ENCODE measurements around the gene STRN.
"Not testable (repeated sequence)": the region's sequence is repeated elsewhere in the genome, so short reads cannot be mapped to it uniquely, and the experiment has no call there.

STRN gene

DNA sequence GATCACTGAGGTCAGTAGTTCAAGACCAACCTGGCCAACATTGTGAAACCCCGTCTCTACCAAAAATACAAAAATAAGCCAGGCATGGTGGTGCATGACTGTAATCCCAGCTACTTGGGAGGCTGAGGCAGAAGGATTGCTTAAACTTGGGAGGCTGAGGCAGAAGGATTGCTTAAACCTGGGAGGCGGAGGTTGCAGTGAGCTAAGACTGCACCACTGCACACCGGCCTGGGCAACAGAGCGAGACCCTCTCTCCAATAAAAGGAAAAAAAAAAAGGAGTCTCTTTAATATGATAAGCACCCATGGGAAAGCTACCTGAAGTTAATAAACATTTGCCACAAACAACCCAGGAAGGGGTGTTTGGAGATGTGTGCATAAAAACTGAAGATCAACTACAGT is 2.6 kb downstream of the STRN start:
- no peak for DNase-seq

DNA sequence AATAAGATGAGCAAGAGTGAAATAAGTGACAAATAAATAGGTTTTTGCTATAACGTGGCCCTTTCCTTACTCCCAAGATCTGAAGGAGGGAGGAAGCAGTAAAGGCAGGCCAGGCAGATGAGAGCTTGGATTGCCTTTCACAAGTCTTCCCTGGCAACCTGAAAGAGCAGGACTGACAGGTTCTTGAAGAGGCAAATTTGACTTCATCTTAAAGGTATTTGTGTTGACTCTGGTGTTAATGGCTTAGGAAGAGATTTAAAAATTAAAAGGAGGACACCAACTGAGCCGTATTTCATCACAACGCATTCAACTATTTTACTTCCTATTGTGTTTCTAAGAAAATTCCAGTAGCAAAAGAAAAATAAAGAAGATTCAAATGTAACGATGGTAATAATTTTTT is 3.2 kb downstream of the STRN start:
- DNase-seq, result no peak

DNA sequence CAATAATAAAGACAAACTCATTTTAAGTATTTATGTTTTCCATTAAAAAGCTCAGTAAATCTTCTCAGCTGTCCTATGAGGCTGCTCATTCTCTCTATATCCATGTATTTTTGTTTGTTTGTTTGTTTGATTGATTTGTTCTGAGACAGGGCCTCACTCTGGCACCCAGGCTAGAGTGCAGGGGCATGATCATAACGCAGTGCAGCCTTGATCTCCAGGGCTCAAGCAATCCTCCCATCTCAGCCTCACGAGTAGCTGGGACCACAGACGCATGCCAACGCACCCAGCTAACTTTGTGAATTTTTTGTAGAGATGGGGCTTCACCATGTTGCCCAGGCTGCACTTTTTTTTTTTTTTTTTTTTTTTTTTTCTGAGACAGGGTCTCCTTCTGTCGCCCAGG is 5.6 kb downstream of the STRN start:
- no peak for DNase-seq

DNA sequence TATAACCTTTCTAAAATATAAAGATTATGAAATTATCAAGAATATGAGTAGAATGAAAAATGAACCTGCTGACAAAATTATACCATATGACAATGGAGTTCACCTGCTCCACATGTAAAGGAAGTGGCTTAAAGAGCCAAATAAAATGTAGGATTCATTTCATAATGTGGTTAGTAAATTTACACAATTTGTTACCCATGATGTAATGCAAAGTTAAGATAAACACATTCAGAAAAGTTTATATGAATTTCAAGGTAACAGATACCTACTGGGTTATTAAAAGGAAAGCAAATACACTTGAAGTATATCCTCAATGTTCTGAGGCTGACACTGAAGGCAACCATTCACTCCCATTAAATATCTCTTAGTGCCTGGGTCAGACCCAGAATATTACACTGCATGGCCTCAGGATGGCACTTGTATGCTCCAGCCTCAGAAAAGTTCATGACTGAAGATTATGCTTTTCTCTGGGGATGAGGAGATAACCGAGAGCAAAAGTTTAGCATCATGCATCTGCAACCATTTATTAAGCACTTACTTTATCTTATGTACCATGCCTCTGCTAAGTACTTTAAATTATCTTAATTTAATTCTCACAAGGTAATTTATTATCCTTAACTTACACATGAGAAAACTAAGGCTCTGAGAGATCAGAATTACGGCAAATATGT is 6.2 kb downstream of the STRN start:
- no peak for DNase-seq

DNA sequence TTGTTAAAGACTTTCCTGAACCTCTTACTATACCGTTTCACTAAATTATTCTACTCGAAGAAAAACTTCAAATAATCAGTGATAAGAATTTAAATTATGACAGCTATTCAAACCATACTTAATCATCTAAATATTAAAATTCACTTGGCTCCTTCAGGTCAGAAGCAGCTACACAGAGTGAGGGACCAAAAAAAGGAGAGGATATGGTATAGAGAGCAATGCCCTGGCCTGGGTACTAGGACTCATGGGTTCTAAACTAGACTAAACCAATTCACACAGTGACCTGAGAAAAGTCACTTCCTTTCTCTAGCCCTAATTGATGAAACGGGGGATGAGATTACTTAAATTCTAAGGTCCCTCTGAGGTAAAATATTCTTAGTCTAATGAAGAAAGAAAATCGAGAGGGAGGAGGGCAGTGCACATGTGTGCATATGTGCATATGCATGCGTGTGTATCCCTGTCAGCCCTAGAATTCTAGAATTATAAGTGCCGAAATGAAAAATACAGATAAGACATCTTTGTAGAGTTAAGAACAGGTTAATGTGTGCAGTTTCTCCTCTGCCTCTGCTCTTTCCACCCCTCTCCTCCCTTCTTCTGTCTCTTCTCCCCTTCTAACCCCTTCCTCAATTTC is 11.2 kb downstream of the STRN start:
- DNase-seq, result no peak

DNA sequence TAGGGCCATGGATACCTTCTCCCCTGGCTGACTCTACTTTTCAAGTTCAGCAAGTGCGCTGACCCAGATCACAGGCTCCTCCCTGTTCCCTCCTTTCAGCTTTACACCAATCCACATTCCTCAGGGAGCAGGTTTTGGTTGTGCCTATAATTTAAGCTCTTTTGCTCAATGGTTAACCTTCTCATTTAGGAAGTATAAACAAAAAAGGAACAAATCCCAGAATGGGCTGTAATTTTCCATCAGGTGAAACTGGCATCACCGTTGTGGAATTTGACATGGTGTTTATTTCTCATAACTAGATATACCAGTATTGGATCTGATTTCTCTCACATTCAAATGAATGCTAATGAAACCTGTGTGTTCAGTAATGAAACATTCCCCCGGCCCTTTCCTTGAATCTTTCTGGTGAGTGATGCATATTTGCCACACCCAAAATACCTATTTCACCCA is 13.6 kb downstream of the STRN start:
- no peak for DNase-seq

DNA sequence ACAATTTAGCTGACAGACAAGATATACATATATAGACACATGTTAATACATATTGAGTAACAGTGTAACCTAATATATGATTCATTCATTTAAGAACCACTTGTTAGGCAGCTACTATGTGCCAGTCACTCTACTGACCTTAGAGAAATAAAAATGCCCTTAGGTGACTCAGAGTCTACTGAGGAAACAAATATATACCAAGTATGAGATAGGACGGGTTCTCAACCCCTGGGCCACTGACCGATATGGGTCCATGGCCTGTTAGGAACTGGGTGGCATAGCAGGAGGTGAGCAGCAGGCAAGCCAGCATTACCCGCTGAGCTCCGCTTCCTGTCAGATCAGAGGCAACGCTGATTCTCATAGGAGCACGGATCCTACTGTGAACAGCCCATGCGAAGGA is 14.8 kb downstream of the STRN start:
- no peak for DNase-seq

DNA sequence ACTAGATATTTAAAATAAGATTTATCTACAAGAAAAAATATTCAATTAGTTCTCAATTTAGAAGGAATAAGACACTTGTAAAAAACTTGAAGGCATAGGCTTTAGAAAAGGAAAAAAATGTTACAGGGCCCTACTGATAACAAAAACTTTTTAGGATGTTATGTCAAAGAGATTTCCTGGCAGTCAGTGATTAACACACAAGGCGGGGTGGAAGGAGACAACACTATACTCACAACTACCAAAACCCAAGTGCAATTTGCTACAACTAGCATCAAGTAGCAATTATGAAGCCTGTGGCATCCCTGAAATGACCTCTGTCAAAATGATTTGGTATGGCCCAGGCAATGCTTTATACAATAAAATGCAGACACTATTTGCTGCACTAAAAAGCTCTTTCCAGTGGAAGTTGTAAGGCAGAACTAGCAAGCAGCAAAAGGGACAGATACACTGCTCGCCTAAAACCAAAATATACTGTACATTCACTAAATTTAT is 15.3 kb downstream of the STRN start:
- DNase-seq, result no peak

DNA sequence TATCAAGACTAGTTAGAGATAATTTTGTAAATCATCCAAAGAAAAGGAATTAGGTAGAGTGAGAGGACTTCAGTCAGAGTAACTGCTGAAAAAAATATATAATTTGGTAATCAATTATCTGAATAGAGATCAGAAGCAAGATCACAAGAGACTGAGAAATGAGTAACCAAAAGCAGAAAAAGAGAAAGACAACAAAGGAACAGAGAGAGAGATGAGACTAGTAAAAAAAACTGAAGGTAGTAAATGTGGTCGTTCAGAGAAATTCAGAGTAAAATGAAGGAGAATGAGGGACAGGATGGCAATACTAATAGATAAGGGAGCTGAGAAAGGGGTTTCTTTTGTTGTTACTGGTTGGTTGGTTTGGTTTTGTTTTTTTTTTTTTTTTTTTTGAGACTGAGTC is 16.5 kb downstream of the STRN start:
- no peak for DNase-seq

DNA sequence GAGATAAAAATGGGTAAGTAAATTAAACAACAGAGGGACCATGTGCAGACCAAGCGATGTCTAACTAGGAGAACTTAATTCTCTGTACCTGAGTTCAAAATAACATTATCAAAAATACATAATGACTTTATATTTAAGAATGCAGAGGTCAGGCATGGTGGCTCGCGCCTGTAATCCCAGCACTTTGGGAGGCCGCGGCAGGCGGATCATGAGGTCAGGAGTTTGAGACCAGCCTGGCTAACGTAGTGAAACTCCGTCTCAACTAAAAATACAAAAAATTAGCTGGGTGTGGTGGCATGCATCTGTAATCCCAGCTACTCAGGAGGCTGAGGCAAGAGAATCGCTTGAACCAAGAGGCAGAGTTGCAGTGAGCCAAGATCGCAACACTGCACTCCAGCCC is 21.1 kb downstream of the STRN start:
- DNase-seq, result not testable (repeated sequence)

DNA sequence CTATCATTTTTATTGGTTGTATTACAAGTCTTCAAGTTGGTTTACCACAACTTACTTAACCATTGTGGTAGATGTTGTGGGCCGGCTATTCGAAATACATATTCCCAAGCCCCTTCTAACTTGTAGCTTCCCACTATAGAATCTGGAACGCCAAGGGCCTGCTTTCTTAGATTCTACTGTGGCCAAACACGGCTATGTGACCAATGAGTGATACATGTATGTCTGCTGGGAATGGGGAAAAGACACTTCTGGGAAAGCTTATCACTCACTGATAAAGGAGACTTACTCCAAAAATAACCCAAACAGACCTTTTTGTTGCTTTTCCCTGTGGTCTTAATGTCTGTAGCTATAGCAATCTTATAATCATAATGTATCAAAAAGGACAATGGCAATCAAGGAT is 24.5 kb downstream of the STRN start:
- no peak for DNase-seq

DNA sequence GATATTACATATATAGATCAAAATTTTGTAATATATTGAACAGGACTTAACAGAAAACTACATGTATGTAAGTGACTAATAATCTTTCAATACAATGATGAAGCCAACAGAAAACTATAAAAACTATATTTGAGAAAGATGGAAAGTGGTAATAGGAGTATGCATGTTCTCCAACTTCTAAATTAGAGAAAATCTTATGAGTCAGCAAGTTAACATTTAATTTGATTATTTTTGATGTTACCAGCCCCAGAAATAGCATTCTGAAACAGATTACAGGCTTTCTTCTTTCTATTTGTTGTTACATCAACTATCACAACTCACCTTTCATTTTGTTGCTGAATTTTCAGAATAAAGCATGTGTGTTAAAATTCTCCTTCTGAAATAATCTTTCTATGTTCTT is 29.8 kb downstream of the STRN start:
- DNase-seq, result not testable (repeated sequence)

DNA sequence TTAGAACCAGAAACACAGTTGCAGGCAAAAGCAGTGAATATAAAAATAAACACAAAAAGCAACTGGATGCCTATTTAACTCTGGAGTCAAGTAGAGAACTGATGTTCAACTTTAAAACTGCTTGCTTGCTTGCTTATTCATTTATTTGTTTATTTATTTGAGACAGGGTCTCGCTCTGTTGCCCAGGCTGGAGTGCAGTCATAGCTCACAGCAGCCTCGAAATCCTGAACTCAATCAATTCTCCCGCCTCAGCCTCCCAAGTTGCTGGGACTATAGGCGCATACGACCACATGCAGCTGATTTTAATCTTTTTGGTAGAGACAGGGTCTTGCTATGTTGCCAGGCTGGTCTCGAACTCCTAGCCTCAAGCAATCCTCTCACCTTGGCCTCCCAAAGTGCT is 34.6 kb downstream of the STRN start:
- DNase-seq, result not testable (repeated sequence)

DNA sequence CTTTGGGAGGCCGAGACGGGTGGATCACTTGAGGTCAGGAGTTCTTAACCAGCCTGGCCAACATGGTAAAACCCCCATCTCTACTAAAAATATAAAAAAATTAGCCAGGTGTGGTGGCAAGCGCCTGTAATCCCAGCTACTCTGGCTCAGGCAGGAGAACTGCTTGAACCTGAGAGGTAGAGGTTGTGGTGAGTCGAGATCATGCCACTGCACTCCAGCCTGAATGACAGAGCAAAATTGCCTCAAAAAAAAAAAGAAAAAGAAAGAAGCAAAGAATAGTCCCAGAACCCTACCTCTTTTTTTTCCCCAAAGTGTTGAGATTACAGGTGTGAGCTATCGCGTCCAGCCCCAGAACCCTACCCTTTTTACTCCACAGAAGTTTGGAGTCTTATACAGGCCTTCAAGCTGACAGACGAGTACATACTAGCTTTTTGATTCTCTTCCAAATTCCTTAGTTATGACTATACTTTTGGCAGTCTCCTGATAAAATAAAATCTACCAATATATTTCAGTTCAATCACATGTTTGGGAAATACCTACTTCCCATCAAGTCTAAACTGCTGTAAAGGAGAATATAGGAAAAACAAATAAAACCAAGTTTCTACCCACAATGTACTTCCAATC is 35.4 kb downstream of the STRN start:
- not testable (repeated sequence) for DNase-seq

DNA sequence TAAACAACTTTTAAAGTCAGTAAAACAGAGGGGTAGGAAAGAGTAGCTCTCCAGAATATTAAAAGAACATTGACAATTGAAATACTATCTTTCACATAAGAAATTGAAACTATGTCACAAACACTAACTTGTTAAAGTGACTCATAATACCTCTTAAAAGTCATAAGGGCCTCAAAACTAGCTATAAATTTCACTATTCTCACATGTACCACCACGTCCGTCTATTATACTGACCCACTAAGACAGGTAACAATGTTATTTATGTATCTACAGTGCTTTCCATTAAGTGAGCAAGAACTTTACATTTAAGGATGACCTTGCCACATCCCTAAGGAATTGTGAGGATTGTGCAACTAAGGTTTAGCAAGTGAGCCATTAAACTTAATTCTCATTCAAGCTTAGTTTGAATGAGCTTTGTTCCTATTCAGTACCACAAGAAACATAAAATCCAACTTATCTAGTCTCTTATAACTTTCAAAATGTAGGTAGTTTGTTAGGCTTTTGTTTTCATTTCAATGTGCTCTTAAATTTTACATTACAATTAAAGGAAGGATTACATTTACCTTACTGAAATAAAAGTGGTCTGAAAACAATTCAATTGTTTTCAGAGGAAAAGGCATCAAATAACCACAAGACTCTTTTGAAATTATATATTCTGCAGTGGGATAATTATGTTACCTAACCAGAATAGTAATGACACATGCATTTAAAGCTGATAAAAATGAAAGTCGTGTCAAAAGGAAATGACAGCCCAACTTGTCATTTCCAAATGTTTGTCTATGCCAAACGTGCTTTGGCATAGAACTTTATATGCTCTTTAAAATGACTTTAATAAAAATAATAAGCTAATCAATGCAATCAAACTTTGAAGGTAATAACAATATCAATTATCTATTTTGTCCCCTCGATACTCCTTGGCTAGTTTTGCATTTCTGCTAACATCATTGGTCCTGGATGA is 39.9 kb downstream of the STRN start:
- DNase-seq, result not testable (repeated sequence)

DNA sequence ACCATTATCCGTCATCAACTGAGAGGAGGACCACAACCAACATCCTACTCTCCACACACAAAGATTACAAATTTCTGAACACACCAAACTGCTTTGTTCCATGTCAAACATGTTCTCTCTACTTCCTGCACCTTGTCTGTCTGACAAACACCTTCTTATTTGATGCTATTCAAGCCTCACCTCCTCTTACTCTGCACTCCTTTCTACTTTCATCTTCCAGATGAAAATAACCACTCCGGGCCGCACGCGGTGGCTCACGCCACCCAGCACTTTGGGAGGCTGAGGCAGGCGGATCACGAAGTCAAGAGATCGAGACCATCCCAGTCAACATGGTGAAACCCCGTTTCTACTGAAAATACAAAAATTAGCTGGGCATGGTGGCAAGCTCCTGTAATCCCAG is 43.7 kb downstream of the STRN start:
- not testable (repeated sequence) for DNase-seq

DNA sequence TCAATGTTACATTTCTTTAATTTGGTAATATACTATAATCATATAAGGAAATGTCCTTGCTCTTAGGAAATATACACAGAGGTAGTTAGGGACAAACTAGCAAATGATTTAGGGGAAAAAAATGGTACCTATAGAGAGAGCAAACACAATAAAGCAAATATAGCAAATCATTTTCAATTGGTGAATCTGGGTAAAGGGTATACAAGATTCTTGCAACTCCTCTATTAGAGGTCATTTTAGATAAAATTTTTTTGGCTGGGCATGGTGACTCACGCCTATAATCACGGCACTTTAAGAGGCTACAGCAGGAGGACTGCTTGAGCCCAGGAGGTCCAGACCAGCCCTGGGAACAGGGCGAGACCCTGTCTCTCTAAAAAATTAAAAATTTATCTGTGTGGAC is 44.4 kb downstream of the STRN start:
- no peak for DNase-seq

DNA sequence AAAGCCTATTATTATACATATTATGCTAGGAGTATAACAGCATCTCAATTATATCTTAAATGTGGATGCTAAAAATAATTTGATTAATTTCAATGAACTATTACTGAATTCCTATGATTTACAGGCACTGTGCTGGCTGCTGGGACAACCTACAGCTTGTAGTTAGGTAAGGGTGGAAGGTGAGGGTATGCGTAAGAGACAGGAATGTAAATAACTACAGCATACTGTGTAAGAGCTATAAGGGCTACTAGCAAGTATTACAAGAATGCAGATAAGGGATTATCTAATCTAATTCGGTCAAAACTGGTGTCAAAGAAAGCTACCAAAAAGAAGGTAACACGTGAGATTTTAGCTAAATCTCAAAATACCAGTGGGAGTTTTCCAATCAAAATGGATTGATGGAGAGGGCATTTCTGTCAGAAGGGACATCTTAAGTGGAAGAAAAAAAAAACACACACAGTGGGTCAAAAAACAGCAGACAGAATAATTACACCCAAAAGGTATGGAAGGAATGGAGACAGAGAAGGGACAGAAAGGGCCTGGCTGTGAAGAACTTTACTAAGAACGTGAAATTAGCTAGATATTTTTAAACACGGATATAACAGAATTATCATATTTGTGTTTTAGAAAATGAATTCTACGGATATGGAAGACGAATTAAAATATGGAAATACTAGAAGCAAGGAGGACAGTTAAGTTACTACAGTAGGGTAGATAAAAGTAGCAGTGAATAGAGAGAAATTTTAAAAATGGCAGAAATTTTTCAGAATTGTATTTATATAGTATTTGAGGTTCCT is 47.1 kb downstream of the STRN start:
- no peak for DNase-seq

DNA sequence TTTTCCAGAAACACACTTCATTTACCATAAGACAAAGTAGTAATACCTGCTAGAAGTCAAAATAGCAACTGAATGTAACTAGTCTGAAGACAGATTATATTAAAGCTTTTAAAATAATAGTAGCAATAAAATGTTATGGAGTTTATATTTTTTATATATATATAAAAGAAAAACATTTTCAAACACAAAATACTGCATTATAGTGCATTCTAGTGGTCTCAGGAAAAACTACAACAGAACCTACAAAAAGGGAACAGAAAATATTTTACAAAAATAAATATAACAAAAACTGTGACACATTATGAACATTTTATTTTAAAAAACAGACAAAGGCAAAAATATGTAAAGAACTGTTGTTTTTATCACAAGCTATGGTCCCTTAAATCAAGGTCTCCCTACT is 48.0 kb downstream of the STRN start:
- no peak for DNase-seq

DNA sequence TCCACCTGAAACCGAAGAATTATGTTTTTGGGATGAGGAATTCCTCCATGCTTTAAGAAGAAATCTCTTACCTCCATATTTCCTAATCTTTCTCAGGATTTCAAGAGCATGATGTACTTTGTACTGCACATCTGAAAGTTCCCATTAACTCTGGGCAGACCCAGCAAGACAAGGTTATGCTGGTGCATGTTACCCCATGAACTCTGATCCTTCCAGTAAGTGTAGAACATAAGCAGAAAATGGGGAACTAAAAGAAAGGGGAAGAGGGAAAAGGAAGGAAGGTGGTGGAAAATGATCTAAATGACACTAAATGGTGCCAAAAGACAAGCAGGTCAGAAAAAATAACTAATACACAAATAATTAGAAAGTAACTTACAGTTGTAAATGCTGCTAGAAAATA is 50.7 kb downstream of the STRN start:
- no peak for DNase-seq

DNA sequence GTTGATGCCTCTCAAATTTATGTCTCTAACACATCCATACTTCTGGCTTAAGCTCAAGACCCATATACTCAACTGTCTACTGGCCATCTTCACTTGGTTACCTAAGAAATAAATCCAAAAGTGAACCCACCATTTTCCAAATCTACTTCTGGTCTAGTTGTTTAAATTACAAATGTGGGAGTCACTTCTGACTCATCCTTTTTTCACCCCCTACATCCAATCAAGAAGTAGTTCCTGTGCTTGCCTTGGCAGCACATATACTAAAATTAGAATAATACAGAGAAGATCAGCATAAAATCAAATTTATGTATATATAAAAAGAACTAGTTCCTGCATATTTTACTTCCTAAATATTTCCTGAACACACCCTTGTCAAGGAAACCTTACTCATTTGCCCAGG is 53.6 kb downstream of the STRN start:
- no peak for DNase-seq

DNA sequence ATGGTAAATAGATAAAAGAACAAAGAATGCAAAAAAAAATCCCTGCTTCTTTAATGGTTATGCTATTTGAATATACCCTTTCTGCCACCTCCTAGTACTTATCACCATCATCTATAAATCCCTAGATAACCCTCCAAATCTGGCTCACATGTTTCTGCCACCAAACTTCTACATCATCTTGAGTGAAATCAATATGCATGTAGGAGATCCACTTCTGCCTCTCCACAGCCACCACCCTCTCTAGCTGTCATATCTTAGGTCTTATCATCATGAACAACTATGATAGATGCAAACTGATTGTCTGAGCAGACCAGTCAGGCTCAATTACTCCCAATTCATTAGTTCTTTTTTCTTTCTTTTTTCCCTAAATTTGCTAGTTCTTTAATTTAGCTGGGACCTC is 55.3 kb downstream of the STRN start:
- no peak for DNase-seq

All from activated naive CD4-positive, alpha-beta T cell (primary cell).